ENCODE measurements around the gene SEC61A2.

The SEC61A2 gene

DNA sequence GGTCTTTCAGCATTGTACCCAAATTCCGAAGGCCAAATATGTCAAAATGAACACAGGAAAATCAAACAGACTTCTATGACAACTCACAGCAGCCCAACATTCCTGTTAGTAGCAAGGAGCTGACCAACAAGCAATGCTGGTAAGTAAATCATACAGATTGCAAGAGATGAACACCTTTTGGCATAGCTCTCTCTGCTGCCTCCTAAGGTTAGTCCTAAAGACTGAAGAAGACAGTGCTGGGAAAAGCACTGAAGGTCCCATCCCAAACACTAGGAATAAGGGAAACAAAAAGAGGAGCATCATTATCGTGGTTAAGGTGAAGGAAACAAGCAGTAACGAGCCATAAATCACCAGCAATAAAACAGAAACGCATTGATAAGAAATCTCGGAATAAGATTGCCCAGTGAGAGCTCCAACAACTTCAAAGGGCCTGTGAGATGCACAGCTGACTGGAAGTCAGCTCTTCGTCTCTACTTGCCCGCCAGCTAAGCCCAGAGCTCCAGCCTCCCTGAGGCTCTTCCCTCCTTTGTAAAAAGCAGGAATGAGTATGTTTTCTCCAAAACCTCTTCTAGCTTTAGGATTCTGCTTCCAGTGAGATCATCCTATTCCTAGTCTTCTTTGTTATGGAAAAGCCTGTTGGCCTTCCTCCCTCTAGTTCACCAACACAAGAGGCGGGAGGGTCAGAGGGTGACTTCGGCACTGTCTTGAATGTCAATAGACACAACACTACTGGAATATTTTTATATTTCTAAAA, 50.9 kb downstream of the SEC61A2 start:
- H3K27ac ChIP-seq = no peak overlapping the region

DNA sequence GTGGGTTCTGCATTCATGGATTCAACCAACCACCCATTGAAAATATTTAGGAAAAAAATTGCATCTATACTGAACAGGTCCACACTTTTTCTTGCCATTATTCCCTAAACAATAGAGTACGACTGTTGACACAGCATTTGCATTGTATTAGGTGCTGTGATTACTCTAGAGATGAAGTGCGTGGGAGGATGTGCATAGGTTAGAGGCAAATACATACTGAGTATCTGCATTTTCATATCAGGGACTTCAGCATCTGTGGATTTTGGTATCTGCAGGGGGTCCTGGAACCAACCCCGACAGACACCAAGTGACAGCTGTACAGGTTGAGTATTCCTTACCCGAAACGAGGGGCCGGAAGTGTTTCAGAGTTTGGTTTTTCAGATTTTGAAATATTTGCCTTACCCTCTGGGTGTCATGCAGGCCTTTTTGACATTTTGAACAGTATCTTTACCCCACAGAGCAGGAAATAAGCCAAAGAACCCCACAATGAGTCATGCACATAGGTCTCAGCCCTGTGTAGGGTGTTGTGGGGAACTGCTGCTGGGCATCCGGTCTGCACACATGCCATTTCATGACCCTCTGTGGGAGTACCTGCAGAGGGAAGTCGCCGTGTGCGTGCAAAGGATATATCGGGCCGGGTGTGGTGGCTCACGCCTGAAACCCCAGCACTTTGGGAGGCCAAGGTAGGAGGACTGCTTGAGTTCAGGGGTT, 51.7 kb downstream of the SEC61A2 start:
- H3K27ac ChIP-seq = no peak overlapping the region
- TF ChIP-seq, protein P1, sequence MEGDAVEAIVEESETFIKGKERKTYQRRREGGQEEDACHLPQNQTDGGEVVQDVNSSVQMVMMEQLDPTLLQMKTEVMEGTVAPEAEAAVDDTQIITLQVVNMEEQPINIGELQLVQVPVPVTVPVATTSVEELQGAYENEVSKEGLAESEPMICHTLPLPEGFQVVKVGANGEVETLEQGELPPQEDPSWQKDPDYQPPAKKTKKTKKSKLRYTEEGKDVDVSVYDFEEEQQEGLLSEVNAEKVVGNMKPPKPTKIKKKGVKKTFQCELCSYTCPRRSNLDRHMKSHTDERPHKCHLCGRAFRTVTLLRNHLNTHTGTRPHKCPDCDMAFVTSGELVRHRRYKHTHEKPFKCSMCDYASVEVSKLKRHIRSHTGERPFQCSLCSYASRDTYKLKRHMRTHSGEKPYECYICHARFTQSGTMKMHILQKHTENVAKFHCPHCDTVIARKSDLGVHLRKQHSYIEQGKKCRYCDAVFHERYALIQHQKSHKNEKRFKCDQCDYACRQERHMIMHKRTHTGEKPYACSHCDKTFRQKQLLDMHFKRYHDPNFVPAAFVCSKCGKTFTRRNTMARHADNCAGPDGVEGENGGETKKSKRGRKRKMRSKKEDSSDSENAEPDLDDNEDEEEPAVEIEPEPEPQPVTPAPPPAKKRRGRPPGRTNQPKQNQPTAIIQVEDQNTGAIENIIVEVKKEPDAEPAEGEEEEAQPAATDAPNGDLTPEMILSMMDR (conservative IDR thresholded peaks at IDR 0.05) = no peak

More for the DNA sequence above, 50.9 kb downstream of the SEC61A2 start:
- TF ChIP-seq, protein P1 (conservative IDR thresholded peaks at IDR 0.05) = no peak

DNA sequence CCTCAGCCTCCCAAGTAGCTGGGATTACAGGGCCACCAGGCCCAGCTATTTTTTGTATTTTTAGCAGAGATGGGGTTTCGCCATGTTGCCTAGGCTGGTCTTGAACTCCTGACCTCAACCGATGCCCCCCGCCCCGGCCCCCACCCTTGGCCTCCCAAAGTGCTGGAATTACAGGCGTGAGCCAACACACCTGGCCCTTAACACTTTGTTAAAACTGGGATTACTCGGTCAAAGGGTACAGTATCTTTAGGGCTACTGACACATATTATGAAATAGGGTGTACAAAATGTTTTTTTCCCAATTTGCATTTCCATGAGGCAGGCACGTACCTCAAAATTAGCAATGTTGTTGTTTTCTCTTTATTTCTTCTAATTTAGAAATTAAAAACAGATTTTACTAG, 54.7 kb downstream of the SEC61A2 start:
- TF ChIP-seq, protein P1 (conservative IDR thresholded peaks at IDR 0.05) = no peak
- no peak overlapping the region for H3K27ac ChIP-seq

DNA sequence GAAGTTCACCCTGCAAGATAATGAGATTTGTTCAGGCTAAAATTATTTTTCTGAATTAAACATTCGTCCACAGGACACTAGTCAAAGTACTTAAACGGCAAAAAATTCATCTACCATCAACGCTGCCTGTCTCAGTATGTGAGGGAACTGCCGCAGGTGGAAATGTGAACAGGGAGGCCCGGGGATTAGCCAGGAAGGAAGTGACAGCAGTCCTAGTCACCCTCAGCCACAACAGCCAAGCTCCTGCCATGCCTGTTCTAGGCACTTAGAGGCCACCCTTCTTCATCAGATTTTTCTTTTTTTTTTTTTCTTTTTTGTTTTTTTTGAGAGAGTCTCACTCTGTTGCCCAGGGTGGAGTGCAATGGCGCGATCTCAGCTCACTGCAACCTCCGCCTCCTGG, 56.8 kb downstream of the SEC61A2 start:
- no peak overlapping the region for H3K27ac ChIP-seq
- TF ChIP-seq, protein P1 (conservative IDR thresholded peaks at IDR 0.05) = no peak

DNA sequence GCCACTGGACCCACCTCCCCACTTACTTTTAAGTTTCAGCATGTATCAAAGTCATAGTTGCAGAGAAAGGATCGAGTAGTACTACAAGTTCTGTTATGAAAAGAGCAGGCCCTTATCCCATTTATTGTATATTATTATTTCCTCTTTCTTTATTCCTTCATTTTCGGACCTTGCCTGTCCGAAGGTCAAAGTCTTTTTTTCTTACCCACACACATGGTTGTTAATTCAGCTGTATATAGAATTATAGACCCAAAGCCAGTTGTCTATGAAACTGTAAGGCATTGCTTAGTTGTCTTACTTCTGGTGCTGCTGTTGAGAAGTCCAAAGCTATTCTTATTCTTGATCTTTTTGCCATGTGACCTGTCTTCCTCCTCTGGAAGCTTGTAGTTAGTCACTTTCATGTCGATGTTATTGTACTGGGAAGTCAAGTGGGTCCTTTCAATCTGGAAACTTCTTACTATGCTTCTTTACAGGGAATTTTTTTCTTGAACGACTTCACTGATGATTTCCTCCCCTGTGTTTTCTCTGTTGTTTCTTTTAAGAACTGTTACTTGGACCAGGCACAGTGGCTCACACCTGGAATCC, 57.9 kb downstream of the SEC61A2 start:
- H3K27ac ChIP-seq = no peak overlapping the region
- TF ChIP-seq, protein P1 (conservative IDR thresholded peaks at IDR 0.05) = no peak

DNA sequence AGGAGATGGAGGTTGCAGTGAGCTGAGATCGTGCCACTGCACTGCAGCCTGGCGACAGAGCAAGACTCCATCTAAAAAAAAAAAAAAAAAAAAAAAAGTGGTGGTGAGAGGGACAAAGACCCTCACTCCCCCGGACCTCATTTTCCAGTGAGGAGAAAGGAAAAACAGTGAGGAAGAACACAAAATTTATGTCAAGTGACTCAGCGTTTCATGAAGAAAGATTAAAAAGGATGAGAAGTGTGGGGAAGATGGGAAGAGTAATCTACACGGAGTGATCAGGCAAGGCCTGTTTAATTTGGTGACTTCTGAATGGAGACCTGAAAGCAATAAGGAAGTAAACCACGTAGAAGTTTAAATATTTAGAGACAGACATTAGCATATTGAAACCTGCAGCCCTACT, 59.2 kb downstream of the SEC61A2 start:
- TF ChIP-seq, protein P1 (conservative IDR thresholded peaks at IDR 0.05) = no peak

DNA sequence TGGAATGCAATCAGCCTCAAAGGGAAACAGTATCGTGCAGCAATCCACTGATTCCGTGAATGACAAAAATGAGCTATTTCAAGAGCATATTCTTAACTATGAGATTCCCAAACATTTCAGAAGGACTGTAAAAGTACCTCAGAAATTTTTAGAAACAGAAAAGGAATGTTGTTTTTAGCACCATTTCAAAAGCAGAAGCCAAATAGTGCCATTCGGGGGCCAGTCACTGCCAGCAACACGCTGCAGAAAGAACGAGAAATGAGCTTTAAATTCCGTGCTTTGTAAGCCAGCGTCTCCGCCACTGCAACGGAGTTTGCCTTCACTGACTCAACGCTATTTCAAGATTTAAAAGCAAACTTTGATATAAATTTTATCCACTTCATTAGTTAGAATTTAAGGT, 59.9 kb downstream of the SEC61A2 start:
- H3K27ac ChIP-seq = no peak overlapping the region
- TF ChIP-seq, protein P1 (conservative IDR thresholded peaks at IDR 0.05) = no peak

More for the DNA sequence above, 59.2 kb downstream of the SEC61A2 start:
- no peak overlapping the region for H3K27ac ChIP-seq
